Suprapubic skin (tissue), 4 donors: ENCODE results near the gene ADRA2C. TPM values are rescaled to one million over a fixed set of nuclear protein-coding genes. Genes with fewer than 3 reads are reported as not detected.

ENCODE experiments used
- DNase-seq, 2 donors: peaks; one replicate each; pipeline ENCODE4 v3.0.0-alpha.2; 2019; ENCODE audit warnings: low spot score in 2 of 2
- H3K27ac ChIP-seq: fragments of 200-600 bp; sonication (generic); one replicate; pipeline ENCODE4 v1.5.1; 2019
- H3K27me3 ChIP-seq: fragments of 200-600 bp; sonication (generic); one replicate; pipeline ENCODE4 v1.5.1; 2019
- H3K36me3 ChIP-seq: fragments of 200-600 bp; sonication (generic); one replicate; pipeline ENCODE4 v1.5.1; 2019
- H3K4me1 ChIP-seq: fragments of 200-600 bp; sonication (generic); one replicate; pipeline ENCODE4 v1.5.1; 2019
- H3K4me3 ChIP-seq: fragments of 200-600 bp; sonication (generic); one replicate; pipeline ENCODE4 v1.5.1; 2019; ENCODE audit warnings: mild to moderate bottlenecking
- H3K9me3 ChIP-seq: fragments of 200-600 bp; sonication (generic); one replicate; pipeline ENCODE4 v1.5.1; 2019
- EP300 ChIP-seq: sonication (generic); formaldehyde crosslinking; IDR thresholded peaks from one replicate; pipeline ENCODE4 v1.6.1; 2017; ENCODE audit warnings: antibody characterized with exemption
- POLR2A ChIP-seq, 2 donors: fragments of 450-650 bp; IDR thresholded peaks; one replicate each; pipeline ENCODE4 v1.6.1; 2017; ENCODE audit warnings: antibody characterized with exemption in 2 of 2, mild to moderate bottlenecking in 2 of 2, moderate library complexity in 2 of 2
- POLR2AphosphoS5 ChIP-seq, 3 donors: sonication (generic); formaldehyde crosslinking; IDR thresholded peaks; one replicate each; pipeline ENCODE4 v1.6.1; 2017; ENCODE audit warnings: antibody characterized with exemption in 3 of 3
- WGBS: methylation state at CpG from one replicate; pipeline ENCODE4 v1.1.5; 2018; 5-methylcytosine and 5-hydroxymethylcytosine counted together
- total RNA-seq, 4 donors: library from RNA; depleted of rRNA; stranded (reverse); fragments of >200 nt; gene quantifications; one replicate each; pipeline ENCODE4 v1.1.0, GENCODE V29; 2016
- TF ChIP-seq, protein P1 (sequence below), 2 donors: fragments of 200-600 bp in 1 of 2; fragments of 450-650 bp in 1 of 2; sonication (generic) in 1 of 2; IDR thresholded peaks; one replicate each; pipeline ENCODE4 v1.5.1; 2016 to 2019; ENCODE audit warnings: antibody characterized with exemption in 2 of 2, mild to moderate bottlenecking in 1 of 2, moderate library complexity in 1 of 2

Gene ADRA2C
- total RNA-seq, 4 donors from 2014 or later, result 2.6 to 5.3 (median 4.0) TPM

- WGBS, result 82% methylated on average over 20 of the region's 28 CpGs
- Histone ChIP-seq H3K4me3 (no peak overlapping the region), H3K9me3 (peaks cover 11% of the 10 kb centered on the region), H3K27ac (no peak overlapping the region), H3K4me1 (no peaks in the 10 kb centered on the region), H3K36me3 (no peaks in the 10 kb centered on the region), H3K27me3 (peaks cover 43% of the 10 kb centered on the region)
- TF ChIP-seq POLR2AphosphoS5 (IDR thresholded peaks at IDR 0.05), result no peak
- no peak for TF ChIP-seq EP300
- TF ChIP-seq POLR2A (IDR thresholded peaks at IDR 0.05), result no peak
- TF ChIP-seq, protein P1, sequence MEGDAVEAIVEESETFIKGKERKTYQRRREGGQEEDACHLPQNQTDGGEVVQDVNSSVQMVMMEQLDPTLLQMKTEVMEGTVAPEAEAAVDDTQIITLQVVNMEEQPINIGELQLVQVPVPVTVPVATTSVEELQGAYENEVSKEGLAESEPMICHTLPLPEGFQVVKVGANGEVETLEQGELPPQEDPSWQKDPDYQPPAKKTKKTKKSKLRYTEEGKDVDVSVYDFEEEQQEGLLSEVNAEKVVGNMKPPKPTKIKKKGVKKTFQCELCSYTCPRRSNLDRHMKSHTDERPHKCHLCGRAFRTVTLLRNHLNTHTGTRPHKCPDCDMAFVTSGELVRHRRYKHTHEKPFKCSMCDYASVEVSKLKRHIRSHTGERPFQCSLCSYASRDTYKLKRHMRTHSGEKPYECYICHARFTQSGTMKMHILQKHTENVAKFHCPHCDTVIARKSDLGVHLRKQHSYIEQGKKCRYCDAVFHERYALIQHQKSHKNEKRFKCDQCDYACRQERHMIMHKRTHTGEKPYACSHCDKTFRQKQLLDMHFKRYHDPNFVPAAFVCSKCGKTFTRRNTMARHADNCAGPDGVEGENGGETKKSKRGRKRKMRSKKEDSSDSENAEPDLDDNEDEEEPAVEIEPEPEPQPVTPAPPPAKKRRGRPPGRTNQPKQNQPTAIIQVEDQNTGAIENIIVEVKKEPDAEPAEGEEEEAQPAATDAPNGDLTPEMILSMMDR (IDR thresholded peaks at IDR 0.05), result no peak
- no peak for DNase-seq
Measured at GRCh38 chr4:3797831-3798790, 31.9 kb downstream of the ADRA2C start.

DNA sequence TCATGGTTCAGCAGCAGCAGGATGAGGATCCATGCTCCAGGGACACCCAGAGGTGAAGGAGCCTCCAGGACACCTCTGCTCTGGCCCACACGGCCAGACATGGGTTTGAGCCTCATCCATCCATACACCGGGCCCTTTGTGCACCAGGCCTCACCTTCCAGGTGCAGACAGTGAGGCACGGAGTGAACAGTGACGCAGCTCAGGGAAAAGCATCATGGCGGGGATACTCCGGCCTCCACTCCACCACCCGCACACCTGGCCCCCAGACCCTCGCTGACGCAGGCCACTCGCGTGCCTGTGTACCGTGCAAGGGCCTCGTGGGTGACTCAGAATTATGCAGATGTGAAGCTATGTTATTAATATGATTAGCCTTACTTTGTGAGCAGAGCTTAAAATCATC, 33.3 kb downstream of the ADRA2C start:
- 81% methylated on average over 5 of the region's 13 CpGs for WGBS
- no peaks in the 10 kb centered on the region for H3K4me1 ChIP-seq
- H3K27me3 ChIP-seq, result peaks cover 52% of the 10 kb centered on the region
- no peak overlapping the region for H3K4me3 ChIP-seq
- no peaks in the 10 kb centered on the region for H3K36me3 ChIP-seq
- no peak for DNase-seq
- no peak overlapping the region for H3K27ac ChIP-seq
- TF ChIP-seq, protein P1 (IDR thresholded peaks at IDR 0.05), result no peak
- TF ChIP-seq POLR2AphosphoS5 (IDR thresholded peaks at IDR 0.05), result no peak
- TF ChIP-seq EP300, result no peak
- TF ChIP-seq POLR2A (IDR thresholded peaks at IDR 0.05), result no peak
- peaks cover 11% of the 10 kb centered on the region for H3K9me3 ChIP-seq

DNA sequence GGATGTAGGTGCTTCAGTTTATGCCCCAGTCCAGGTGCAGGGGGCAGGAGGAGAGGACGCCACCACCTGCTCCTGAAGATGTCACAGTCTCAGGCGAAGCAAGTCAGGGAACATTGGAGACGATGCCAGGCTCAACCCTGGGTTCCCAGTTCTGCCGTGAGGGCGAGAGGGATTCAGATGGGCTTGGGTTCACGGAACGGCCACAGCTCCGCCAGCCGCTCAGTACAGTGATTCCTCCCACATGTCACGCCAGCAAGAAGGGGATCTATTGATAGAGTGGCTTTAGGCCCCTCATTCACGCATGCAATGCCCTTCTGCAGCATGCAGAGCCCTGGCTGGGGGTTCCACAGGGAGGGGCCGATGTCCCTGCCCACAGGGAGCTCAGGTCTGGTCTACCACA, 34.2 kb downstream of the ADRA2C start:
- Histone ChIP-seq H3K4me1 (no peaks in the 10 kb centered on the region), H3K27me3 (peaks cover 56% of the 10 kb centered on the region), H3K36me3 (no peaks in the 10 kb centered on the region), H3K4me3 (no peak overlapping the region), H3K9me3 (peaks cover 10% of the 10 kb centered on the region), H3K27ac (no peak overlapping the region)
- TF ChIP-seq POLR2A (IDR thresholded peaks at IDR 0.05) (no peak), EP300 (no peak), POLR2AphosphoS5 (IDR thresholded peaks at IDR 0.05) (no peak)
- TF ChIP-seq, protein P1 (IDR thresholded peaks at IDR 0.05), result no peak
- WGBS, result 83% methylated on average over 5 of the region's 12 CpGs
- DNase-seq, result no peak

GRCh38 chr4:3801521-3801920, 35.3 kb downstream of the ADRA2C start:
- TF ChIP-seq POLR2AphosphoS5 (IDR thresholded peaks at IDR 0.05), result no peak
- TF ChIP-seq, protein P1 (IDR thresholded peaks at IDR 0.05), result no peak
- TF ChIP-seq POLR2A (IDR thresholded peaks at IDR 0.05), result no peak
- TF ChIP-seq EP300, result no peak
- H3K9me3 ChIP-seq, result no peaks in the 10 kb centered on the region
- no peaks in the 10 kb centered on the region for H3K36me3 ChIP-seq
- H3K4me1 ChIP-seq, result no peaks in the 10 kb centered on the region
- WGBS, result 84% methylated on average over 8 of the region's 8 CpGs
- no peak overlapping the region for H3K4me3 ChIP-seq
- no peak overlapping the region for H3K27ac ChIP-seq
- H3K27me3 ChIP-seq, result peaks cover 66% of the 10 kb centered on the region
- no peak for DNase-seq

GRCh38 chr4:3801931-3802550, 35.9 kb downstream of the ADRA2C start:
- Histone ChIP-seq H3K4me3 (no peak overlapping the region), H3K27me3 (peaks cover 67% of the 10 kb centered on the region), H3K27ac (no peak overlapping the region), H3K36me3 (no peaks in the 10 kb centered on the region), H3K4me1 (no peaks in the 10 kb centered on the region), H3K9me3 (no peaks in the 10 kb centered on the region)
- DNase-seq, result no peak
- TF ChIP-seq, protein P1 (IDR thresholded peaks at IDR 0.05), result no peak
- TF ChIP-seq POLR2A (IDR thresholded peaks at IDR 0.05), result no peak
- TF ChIP-seq POLR2AphosphoS5 (IDR thresholded peaks at IDR 0.05), result no peak
- TF ChIP-seq EP300, result no peak
- WGBS, result 65% methylated on average over 15 of the region's 15 CpGs
